GM10248 (cell line): ENCODE results near the gene SNX8.

Experiments
- CTCF ChIA-PET: fragments of 300-600 bp; sonication (Branson Sonifier 250); formaldehyde crosslinking; extraction: SDS; loops from one replicate; lab custom pipeline; 2021; ENCODE audit warnings: antibody characterized with exemption; lab: Yijun Ruan, JAX
- POLR2A ChIA-PET: fragments of 350-650 bp; sonication (Branson Sonifier 250); formaldehyde crosslinking; extraction: SDS; loops from one replicate; lab custom pipeline; 2020; ENCODE audit warnings: antibody characterized with exemption; lab: Yijun Ruan, JAX
- DNase-seq: peaks from one replicate; pipeline ENCODE4 v3.0.0; 2012; ENCODE audit errors: extremely low spot score
- CTCF ChIP-seq: IDR thresholded peaks from 2 replicates; pipeline ENCODE4 v1.5.1; 2012; ENCODE audit warnings: mild to moderate bottlenecking, low read depth; ENCODE audit errors: extremely low read depth, missing control alignments, control extremely low read depth

Gene SNX8

GRCh38 chr7:2211259-2211880 is 102.9 kb downstream of the SNX8 start:
- ChIA-PET POLR2A (no interaction called here), CTCF (interaction anchor here (1.0 kb wide), 1 partner anchor 12 kb away, joined by 3 read pairs; no protein-coding TSS in a partner anchor)
- TF ChIP-seq CTCF, result no peak
- no peak for DNase-seq

DNA sequence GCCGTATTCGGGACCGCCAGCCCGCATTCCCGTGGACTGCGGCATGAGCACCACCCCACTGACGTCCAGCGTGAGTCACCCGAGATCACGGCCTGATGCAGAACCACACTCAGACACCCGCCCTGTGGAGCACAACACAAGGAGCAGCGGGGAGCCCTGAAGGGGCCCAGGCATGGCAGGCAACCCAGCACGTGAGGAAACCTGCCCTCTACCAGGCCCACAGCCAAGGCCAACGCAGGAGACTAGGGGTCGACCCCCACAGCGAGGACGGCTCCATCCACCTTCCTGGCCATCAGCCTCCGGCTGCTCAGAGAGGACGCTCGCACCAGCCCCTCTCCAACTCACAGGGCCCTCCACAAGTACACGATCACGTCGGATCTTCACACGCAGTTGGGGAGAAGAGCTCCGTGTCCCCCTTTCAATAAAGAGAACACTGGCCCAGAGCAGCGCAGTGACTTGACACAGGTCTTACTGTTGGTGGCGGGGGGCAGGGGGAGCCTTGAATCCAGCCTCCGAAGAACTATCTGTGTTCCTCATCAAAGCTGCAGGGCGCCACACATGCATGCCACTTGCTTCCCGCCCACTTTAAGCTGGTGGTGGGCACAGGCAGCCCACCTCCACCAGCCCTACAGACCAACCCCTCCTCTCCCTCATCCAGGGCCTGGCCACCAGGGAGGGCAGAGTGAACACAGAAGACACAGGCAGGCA is 103.5 kb downstream of the SNX8 start:
- no peak for TF ChIP-seq CTCF
- no peak for DNase-seq
- CTCF ChIA-PET, result interaction anchor here (1.0 to 2.1 kb wide), 4 partner anchors 13 to 624 kb away, joined by 3 to 6 read pairs (median 4); no protein-coding TSS in a partner anchor
- POLR2A ChIA-PET, result no interaction called here

- CTCF ChIA-PET, result interaction anchor here (0.6 to 2.1 kb wide), 28 partner anchors 9 to 631 kb away, joined by 3 to 10 read pairs (median 4); partner anchors contain the start of genes EIF3B, MRM2 and NUDT1
- no peak for DNase-seq
- TF ChIP-seq CTCF, result no peak
- POLR2A ChIA-PET, result interaction anchor here (0.7 kb wide), 1 partner anchor 23 kb away, joined by 3 read pairs; the partner anchor contains the start of gene MAD1L1
These were observed 104.3 kb downstream of the SNX8 start for GRCh38 chr7:2209961-2210323.

- ChIA-PET POLR2A (interaction anchor here (0.7 kb wide), 1 partner anchor 23 kb away, joined by 3 read pairs; the partner anchor contains the start of gene MAD1L1), CTCF (interaction anchor here (0.6 to 2.1 kb wide), 33 partner anchors 9 to 646 kb away, joined by 3 to 10 read pairs (median 4); partner anchors contain the start of genes EIF3B, MAD1L1, MRM2 and NUDT1)
- TF ChIP-seq CTCF, result peak; percentile 93
- peak; percentile 86 for DNase-seq
These were observed 104.9 kb downstream of the SNX8 start for GRCh38 chr7:2209146-2209960.

DNA sequence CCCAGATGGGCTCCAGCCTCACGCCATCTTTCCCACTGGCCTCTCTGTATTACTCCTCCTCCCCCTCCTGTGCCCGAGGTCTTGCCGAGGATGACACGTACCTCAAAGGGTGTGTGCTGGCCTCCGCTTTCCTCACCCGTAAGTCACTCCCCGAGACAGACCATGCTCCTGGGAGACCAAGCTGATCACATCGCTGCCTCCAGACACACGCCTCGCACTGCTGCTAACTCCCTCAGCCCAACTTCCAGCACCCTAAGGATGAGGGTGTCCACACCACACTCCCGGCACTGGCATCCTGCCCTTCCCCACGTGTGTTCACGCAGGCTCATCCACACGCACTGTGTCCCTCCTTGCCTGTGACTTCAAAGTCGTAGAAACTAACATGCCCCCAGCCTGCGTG is 105.5 kb downstream of the SNX8 start:
- ChIA-PET POLR2A (no interaction called here), CTCF (interaction anchor here (0.9 to 2.1 kb wide), 15 partner anchors 8 to 646 kb away, joined by 3 to 10 read pairs (median 4); partner anchors contain the start of genes EIF3B and MAD1L1)
- TF ChIP-seq CTCF, result no peak
- no peak for DNase-seq
